Skeletal muscle tissue (tissue), 4 donors: ENCODE results near the gene ATP2B3. TPM values are rescaled to one million over a fixed set of nuclear protein-coding genes. Genes with fewer than 3 reads are reported as not detected.

Experiments
- H3K27ac ChIP-seq: one replicate; pipeline ENCODE4 v1.7.0; 2013; ENCODE audit warnings: mild to moderate bottlenecking, low read depth, low read length, inconsistent platforms
- H3K27me3 ChIP-seq, 3 donors: one replicate each; pipeline ENCODE4 v1.7.0; 2013; ENCODE audit warnings: low read length in 3 of 3; ENCODE audit not compliant: control insufficient read depth in 3 of 3, insufficient read depth in 3 of 3
- H3K36me3 ChIP-seq, 3 donors: one replicate each; pipeline ENCODE4 v1.7.0; 2013; ENCODE audit warnings: low read length in 3 of 3; ENCODE audit not compliant: control insufficient read depth in 3 of 3, insufficient read depth in 3 of 3
- H3K4me1 ChIP-seq, 3 donors: one replicate each; pipeline ENCODE4 v1.7.0; 2013; ENCODE audit warnings: low read length in 3 of 3, mild to moderate bottlenecking in 3 of 3; ENCODE audit not compliant: control insufficient read depth in 3 of 3, insufficient read depth in 3 of 3
- H3K4me3 ChIP-seq, 3 donors: one replicate each; pipeline ENCODE4 v1.7.0; 2013; ENCODE audit warnings: low read length in 3 of 3
- H3K9ac ChIP-seq, 3 donors: one replicate each; pipeline ENCODE4 v1.7.0; 2013; ENCODE audit warnings: low read length in 3 of 3, mild to moderate bottlenecking in 3 of 3, moderate library complexity in 2 of 3, low read depth in 1 of 3
- H3K9me3 ChIP-seq, 3 donors: one replicate each; pipeline ENCODE4 v1.7.0; 2013; ENCODE audit warnings: low read length in 3 of 3; ENCODE audit not compliant: control insufficient read depth in 3 of 3
- total RNA-seq: library from RNA; depleted of rRNA; stranded (reverse); fragments of >200 nt; gene quantifications from one replicate; pipeline ENCODE4 v1.2.3, GENCODE V29; 2014
- donor health status: Osteomylitis.

Gene ATP2B3
- total RNA-seq, 1 donor from 2014 or later, result 0.52 TPM

DNA sequence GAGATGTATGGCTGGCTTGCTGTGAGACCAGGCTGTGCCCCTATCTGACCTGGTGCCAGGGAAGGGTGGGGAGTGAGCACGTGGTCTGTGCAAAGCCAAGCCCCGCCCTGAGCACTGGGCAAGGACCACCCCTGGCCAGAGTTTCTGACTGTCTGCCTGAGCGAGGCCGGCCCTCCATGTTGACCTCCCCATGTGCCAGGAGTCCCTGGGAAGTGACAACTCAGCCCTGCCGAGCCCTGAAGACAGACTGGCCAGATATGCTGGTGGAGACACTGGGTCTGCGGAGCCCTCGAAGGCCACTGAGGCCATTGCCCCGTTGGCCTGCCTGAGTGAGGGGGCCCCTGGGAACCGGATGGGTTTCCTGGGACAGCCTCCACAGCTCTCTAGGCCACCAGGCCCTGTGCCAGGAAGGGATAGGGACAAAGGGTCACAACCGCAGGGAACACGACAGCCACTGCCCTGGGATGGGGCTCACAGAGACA lies 29.8 kb upstream of the ATP2B3 start:
- peaks cover 12 to 14% (median 12%) of the 10 kb centered on the region in 3 donors for H3K4me1 ChIP-seq

DNA sequence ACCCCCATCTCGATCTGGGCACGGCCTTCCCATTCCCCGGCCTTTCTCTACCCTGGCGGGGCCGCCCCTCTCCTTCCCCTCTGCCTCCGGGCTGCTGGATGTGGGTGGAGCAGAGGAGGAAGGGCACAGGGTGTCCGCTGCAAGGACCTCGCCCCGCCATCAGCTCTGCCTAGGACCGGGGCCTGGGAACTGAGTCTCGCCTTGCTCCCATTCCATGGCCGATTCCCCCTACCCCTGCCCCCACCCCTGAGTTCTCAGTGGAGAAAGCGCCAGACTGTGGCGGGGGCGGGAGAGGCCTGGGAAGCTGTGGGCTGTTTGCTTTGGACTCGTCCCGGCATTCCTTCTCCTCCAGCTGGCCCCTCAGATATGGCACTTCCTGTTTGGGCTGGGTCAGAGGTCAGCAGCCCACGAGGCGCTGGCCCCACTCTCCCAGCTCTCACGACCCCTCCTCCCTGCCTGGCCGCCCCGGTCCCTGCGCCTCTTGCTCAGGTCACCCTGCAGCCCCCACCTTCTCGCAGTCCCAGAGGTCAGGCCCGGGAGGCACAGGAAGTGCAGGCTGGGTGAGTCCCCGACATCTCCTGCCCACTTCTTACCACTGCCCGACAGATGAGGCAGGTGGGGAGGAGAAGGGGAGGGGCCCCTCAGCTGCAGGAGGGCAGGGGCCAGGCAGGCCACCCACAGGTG lies 29.1 kb upstream of the ATP2B3 start:
- no peaks in the 10 kb centered on the region for H3K9me3 ChIP-seq
- peaks cover 12 to 14% (median 12%) of the 10 kb centered on the region in 3 donors for H3K4me1 ChIP-seq
- H3K9ac ChIP-seq, result no peak overlapping the region
- peak overlapping the region; percentile 40 for H3K27ac ChIP-seq
- H3K4me3 ChIP-seq, result no peak overlapping the region
- no peaks in the 10 kb centered on the region for H3K36me3 ChIP-seq
- no peaks in the 10 kb centered on the region for H3K27me3 ChIP-seq

More for the DNA sequence above, 29.8 kb upstream of the ATP2B3 start:
- Histone ChIP-seq H3K4me3 (no peak overlapping the region), H3K36me3 (no peaks in the 10 kb centered on the region), H3K9ac (no peak overlapping the region), H3K27ac (peak overlapping the region; percentile 40), H3K9me3 (no peaks in the 10 kb centered on the region), H3K27me3 (no peaks in the 10 kb centered on the region)

DNA sequence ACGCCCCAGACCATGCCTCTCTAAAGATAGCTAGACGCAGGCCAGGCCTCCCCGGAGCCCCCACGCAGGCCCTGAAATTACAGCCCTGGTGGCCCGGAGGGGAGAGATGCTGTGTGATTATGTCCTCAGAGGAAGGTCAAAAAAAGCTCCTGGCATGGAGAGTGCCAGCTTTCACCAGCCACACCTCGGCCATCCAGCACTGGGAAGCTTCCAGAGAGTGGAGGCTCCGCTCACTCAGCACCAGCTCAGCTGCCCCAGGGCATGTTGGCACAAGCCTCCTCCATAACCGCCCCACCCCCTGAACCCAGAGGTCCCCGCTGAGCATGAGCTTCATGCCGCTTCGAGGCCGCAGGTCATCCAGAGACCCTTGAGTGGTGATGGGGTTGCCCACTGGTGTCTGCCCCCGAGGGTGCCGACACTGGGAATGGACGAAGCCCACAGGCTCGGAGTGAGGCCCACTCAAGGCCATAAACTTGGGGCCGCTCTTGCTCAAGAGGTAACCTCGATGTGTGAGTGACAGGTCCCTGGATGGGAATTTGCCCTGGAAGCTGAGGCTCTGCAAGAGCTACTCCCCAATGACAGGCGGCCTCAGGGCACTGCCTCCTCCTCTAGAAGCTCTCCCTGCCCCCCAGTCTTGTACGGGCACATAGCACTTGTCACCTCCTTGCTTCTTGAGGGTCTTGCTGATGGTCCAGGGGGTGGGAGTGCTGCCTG lies 27.1 kb upstream of the ATP2B3 start:
- H3K9me3 ChIP-seq, result no peaks in the 10 kb centered on the region
- no peak overlapping the region for H3K9ac ChIP-seq
- H3K27me3 ChIP-seq, result no peaks in the 10 kb centered on the region
- H3K4me1 ChIP-seq, result peaks cover 12 to 19% (median 12%) of the 10 kb centered on the region in 3 donors
- H3K4me3 ChIP-seq, result no peak overlapping the region
- no peaks in the 10 kb centered on the region for H3K36me3 ChIP-seq
- H3K27ac ChIP-seq, result no peak overlapping the region

DNA sequence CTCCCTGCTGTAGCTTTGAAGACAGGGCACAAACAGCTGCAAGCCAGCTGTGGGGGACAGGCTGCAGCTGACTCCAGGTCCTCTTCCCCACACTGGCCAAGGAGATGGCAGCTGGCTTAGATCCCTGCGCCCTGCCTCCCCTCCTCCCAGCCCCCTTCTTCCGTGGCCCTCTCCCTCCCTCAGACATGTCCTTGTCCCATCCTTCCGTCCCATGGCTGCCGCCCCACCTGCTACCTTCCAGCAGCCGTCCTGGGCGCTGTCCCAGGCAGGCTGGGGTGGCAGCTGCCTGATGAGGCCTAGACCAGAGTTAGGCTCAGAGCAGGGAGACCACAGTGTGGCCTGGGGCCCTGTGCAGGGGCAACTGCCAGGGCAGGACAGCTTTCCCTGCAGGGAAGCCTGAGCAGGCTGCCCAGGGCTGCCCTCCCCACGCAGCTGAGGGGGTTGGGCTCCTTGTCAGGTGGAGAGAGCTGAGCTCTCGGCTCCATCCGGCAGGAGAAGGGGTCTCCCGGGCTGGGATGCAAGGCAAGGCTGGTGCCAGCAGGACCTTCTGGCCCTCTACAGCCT lies 26.0 kb upstream of the ATP2B3 start:
- H3K27me3 ChIP-seq, result peaks cover 0 to 3% (median 0%) of the 10 kb centered on the region in 3 donors
- peaks cover 12 to 21% (median 12%) of the 10 kb centered on the region in 3 donors for H3K4me1 ChIP-seq
- H3K4me3 ChIP-seq, result no peak overlapping the region
- H3K9me3 ChIP-seq, result no peaks in the 10 kb centered on the region
- no peak overlapping the region for H3K9ac ChIP-seq
- no peaks in the 10 kb centered on the region for H3K36me3 ChIP-seq
- no peak overlapping the region for H3K27ac ChIP-seq

DNA sequence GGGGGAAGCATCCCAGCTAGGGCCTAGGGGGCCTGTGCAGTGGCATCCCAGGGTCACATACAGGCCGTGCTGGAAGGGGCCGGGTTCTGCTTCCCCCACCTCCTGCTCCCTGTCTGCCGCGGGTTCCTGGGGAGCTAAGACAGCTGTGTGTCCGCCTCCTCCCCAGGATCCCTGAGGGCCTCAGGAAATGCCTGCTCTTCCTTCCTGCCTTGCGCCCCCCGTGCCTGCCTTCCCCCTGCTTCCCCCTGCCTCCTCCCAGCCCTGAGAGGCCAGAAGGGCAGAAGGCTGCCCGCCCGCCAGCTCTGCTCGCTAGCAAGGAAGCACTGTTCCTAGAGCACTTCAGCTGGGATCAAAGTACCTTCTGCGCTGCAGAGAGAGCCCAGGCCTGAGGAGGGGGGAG lies 25.5 kb upstream of the ATP2B3 start:
- H3K4me3 ChIP-seq, result no peak overlapping the region
- no peaks in the 10 kb centered on the region for H3K36me3 ChIP-seq
- H3K9ac ChIP-seq, result no peak overlapping the region
- no peak overlapping the region for H3K27ac ChIP-seq
- H3K4me1 ChIP-seq, result peaks cover 12 to 21% (median 12%) of the 10 kb centered on the region in 3 donors
- H3K9me3 ChIP-seq, result no peaks in the 10 kb centered on the region
- peaks cover 0 to 3% (median 0%) of the 10 kb centered on the region in 3 donors for H3K27me3 ChIP-seq

DNA sequence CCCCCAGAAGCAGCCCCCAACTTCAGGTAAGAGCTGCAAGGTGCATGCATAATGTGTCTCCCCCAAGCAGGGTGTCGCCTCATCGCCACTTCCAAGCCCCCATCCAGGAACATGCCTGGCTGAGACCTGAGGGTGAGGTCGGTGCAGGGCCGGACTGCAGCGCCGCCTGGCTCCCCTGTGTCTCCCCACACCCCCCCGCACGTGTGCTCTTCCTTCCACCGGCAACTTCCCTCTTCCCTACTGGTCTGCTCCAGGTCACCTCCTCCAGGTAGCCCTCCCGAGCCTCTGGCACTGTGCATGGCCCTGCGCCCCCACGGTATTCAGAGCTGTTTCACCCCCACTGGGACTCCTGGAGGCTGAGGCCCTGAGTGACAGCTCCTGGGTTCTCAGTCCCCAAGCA lies 24.9 kb upstream of the ATP2B3 start:
- Histone ChIP-seq H3K27ac (no peak overlapping the region), H3K27me3 (peaks cover 0 to 3% (median 0%) of the 10 kb centered on the region in 3 donors), H3K9ac (no peak overlapping the region), H3K9me3 (no peaks in the 10 kb centered on the region), H3K4me1 (peaks cover 9 to 21% (median 11%) of the 10 kb centered on the region in 3 donors), H3K4me3 (no peak overlapping the region), H3K36me3 (no peaks in the 10 kb centered on the region)

DNA sequence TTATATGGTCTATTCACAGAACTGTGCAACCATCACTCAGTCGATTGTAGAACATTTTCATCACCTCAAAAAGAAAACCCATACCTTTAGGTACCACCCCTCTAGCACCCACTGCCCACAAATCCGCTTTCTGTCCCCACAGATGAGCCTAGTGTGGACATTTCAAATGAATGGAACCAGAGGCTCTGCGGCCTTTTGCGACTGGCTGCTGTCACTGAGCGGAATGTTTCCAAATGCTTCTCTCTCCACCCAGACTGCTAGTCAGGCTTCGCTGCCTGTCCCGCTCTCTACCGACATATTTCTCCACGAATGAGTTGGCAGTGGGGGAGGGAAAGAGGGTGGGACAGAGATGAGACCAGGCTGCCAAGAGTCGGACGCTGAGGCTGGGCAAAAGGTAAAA lies 24.4 kb upstream of the ATP2B3 start:
- Histone ChIP-seq H3K27me3 (peaks cover 0 to 3% (median 0%) of the 10 kb centered on the region in 3 donors), H3K27ac (no peak overlapping the region), H3K36me3 (no peaks in the 10 kb centered on the region), H3K9me3 (no peaks in the 10 kb centered on the region), H3K9ac (no peak overlapping the region), H3K4me3 (no peak overlapping the region), H3K4me1 (peaks cover 5 to 17% (median 6%) of the 10 kb centered on the region in 3 donors)

DNA sequence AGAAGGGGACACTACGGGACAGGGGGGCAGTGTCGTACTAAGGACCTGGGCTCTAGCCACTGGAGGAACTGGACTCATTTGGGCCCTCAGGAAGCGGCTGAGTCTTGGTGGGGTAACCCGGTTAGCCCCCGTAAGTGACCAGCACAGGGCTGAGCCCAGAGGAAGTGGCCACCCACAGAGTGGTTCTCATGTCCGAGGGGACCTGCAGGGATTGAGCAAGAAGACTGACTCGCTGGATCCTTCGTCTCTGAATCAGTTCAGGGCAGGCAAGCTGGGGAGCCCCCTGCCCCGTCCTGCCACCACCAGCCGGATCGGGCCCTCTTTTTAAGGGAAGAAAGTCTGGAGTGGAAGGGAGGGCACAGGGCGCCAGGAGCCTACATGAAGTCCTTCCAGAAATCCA lies 23.4 kb upstream of the ATP2B3 start:
- Histone ChIP-seq H3K4me3 (peak overlapping the region in 1 of 3 donors; percentile 14), H3K27ac (peak overlapping the region; percentile 60), H3K36me3 (no peaks in the 10 kb centered on the region), H3K9ac (peak overlapping the region in 1 of 3 donors; percentile 16), H3K9me3 (no peaks in the 10 kb centered on the region), H3K4me1 (peaks cover 0 to 11% (median 6%) of the 10 kb centered on the region in 3 donors), H3K27me3 (peaks cover 3 to 5% (median 3%) of the 10 kb centered on the region in 3 donors)

DNA sequence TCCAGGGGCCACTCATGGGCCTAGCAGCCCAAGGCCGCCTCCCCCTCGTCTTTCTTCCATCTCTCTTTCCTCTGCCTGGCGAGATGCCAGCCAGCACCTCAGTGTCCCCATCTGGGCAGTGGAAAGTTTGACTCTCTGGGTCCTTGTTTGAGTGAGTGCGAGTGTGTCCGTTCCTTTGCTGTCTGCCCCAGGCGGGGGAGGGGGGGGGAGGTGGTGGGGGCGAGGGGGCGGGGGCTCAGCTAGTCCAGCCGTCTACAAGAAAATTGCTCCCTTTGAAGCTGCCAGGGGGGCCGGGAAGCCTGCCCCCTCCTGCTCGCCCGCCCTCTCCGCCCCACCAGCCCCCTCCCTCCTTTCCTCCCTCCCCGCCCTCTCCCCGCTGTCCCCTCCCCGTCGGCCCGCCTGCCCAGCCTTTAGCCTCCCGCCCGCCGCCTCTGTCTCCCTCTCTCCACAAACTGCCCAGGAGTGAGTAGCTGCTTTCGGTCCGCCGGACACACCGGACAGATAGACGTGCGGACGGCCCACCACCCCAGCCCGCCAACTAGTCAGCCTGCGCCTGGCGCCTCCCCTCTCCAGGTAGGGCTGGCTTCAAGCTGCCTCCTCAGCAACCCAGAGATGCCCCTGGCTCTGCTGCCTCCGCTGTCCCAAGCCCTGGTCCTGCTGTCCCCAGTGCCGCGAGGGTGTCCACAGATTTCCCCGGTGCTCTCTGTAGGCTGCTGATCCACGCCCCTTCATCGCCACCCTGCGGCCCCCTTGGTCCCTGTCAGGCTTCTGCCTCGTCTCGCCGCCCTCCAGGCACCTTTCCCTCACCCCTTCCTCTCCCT lies 22.7 kb upstream of the ATP2B3 start, which contains the start of gene BGN:
Gene BGN (plus strand): TSS at position 440 of the 821 bp plus-strand sequence. CDS start 9,652 bp downstream, outside the sequence.
- Histone ChIP-seq H3K36me3 (no peaks in the 10 kb centered on the region), H3K27me3 (peaks cover 3 to 7% (median 3%) of the 10 kb centered on the region in 3 donors), H3K27ac (peak within 1 kb of the TSS; percentile 64), H3K9me3 (no peaks in the 10 kb centered on the region), H3K4me3 (peak within 1 kb of the TSS; percentile 28 to 46 (median 45)), H3K4me1 (peaks cover 0 to 14% (median 6%) of the 10 kb centered on the region in 3 donors), H3K9ac (peak within 1 kb of the TSS in 1 of 3 donors; percentile 45)
